Peyer's patch (tissue), 4 donors: ENCODE data around the gene CORO1C.

Experiments
- CTCF ChIP-seq, 6 experiments: fragments of 450-650 bp in 4 of 6; fragments of 200-600 bp in 2 of 6; sonication (generic) in 1 of 6; IDR thresholded peaks; one replicate each; pipeline ENCODE4 v1.5.1; 2017 to 2019; ENCODE audit warnings: antibody characterized with exemption in 6 of 6, mild to moderate bottlenecking in 3 of 6, moderate library complexity in 1 of 6
- POLR2A ChIP-seq, 2 donors: fragments of 450-650 bp; IDR thresholded peaks; one replicate each; pipeline ENCODE4 v1.5.1; 2017; ENCODE audit warnings: antibody characterized with exemption in 2 of 2, mild to moderate bottlenecking in 2 of 2, moderate library complexity in 2 of 2

- no peak for TF ChIP-seq CTCF (IDR thresholded peaks at IDR 0.05)
- no peak for TF ChIP-seq POLR2A (IDR thresholded peaks at IDR 0.05)
Observed at GRCh38 chr12:108616359-108616758, 115.0 kb downstream of the CORO1C start.
